Measurements from ENCODE around the gene LHFPL2.
A peak's percentile ranks its signal among the peaks of the same experiment; 100 is the strongest.

LHFPL2 gene

GRCh38 chr5:78512435-78512834, 136.1 kb downstream of the LHFPL2 start:
- DNase-seq (ENCODE audit: low spot score): no peak
- Histone ChIP-seq H3K4me3 (no peak overlapping the region), H3K27ac (no peak overlapping the region)
- TF ChIP-seq, protein P1, sequence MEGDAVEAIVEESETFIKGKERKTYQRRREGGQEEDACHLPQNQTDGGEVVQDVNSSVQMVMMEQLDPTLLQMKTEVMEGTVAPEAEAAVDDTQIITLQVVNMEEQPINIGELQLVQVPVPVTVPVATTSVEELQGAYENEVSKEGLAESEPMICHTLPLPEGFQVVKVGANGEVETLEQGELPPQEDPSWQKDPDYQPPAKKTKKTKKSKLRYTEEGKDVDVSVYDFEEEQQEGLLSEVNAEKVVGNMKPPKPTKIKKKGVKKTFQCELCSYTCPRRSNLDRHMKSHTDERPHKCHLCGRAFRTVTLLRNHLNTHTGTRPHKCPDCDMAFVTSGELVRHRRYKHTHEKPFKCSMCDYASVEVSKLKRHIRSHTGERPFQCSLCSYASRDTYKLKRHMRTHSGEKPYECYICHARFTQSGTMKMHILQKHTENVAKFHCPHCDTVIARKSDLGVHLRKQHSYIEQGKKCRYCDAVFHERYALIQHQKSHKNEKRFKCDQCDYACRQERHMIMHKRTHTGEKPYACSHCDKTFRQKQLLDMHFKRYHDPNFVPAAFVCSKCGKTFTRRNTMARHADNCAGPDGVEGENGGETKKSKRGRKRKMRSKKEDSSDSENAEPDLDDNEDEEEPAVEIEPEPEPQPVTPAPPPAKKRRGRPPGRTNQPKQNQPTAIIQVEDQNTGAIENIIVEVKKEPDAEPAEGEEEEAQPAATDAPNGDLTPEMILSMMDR (IDR thresholded peaks at IDR 0.05): no peak

- Histone ChIP-seq H3K4me3 (no peak overlapping the region), H3K27ac (peak overlapping the region in 1 of 2 donors; percentile 74)
- DNase-seq (ENCODE audit: low spot score): no peak
- TF ChIP-seq, protein P1 (IDR thresholded peaks at IDR 0.05): no peak
Measured at GRCh38 chr5:78511121-78511906, 137.3 kb downstream of the LHFPL2 start.

- TF ChIP-seq, protein P1 (IDR thresholded peaks at IDR 0.05): no peak
- peak; percentile 81 for DNase-seq (ENCODE audit: low spot score)
- Histone ChIP-seq H3K27ac (peak overlapping the region; percentile 33 to 71), H3K4me3 (peak overlapping the region; percentile 67)
Measured at GRCh38 chr5:78509884-78510769, 138.4 kb downstream of the LHFPL2 start.

DNA sequence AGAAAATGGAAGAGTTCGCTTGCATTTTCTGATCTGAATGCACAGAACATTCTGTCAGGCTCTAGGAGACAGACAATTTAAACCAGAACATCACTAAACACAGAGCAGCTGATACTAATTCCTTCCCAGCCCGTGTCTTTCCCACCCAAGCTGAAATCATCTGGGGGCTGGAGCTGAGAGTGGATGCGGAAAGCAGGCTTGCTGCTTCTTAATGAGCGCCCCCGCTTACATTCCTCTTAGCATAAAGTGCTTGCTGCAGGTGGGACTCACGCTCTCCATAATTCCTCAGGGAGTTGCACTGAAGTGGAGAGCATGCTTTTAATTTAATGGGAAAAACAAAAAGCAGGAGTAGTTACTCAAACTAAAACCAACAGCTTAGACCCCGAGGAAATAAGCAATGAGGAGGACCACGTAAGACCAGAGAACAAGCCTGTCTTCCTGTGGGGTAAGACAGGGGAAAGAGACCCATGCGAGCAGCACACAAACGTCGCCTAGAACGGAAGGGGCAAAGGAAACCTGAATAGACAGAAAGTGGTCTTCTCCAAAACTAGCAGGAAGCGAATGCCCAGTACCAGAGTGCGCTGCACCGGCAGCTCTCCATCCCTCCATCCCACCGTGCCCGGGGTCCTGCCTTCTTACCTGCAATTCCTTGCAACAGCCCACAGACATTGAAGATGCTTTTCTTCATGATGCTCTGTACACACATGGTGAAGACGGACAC, 139.3 kb downstream of the LHFPL2 start:
- peak overlapping the region in 1 of 2 donors; percentile 71 for H3K27ac ChIP-seq
- no peak for DNase-seq (ENCODE audit: low spot score)
- TF ChIP-seq, protein P1 (IDR thresholded peaks at IDR 0.05): no peak
- H3K4me3 ChIP-seq: peak overlapping the region; percentile 67

- TF ChIP-seq, protein P1 (IDR thresholded peaks at IDR 0.05): no peak
- Histone ChIP-seq H3K27ac (peak overlapping the region in 1 of 2 donors; percentile 71), H3K4me3 (peak overlapping the region; percentile 67)
- DNase-seq (ENCODE audit: low spot score): no peak
Measured at GRCh38 chr5:78508186-78508765, 140.3 kb downstream of the LHFPL2 start.

DNA sequence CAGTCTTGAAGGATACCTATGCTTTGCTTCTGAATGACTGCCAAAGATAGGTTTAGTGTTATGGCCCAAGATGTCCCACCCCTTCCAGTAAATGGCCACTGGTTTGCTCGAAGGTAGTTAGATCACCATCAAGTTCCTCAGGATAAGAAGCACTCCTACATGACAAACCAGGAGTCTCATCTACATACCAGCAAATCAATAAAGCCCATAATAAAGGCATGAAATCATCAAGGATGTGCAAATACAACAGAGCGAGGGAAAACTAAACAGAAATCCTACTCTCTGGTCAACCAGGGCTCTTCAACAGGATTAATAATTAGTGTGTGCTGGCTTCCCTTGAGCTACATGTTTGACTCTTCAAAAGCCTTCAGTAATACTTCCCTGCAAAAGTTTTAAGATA, 141.0 kb downstream of the LHFPL2 start:
- Histone ChIP-seq H3K4me3 (peak overlapping the region; percentile 67), H3K27ac (peak overlapping the region in 1 of 2 donors; percentile 71)
- no peak for DNase-seq (ENCODE audit: low spot score)
- TF ChIP-seq, protein P1 (IDR thresholded peaks at IDR 0.05): no peak

Data from coronary artery (tissue), 2 donors.